HL-60 (cell line): Measurements from ENCODE around the gene COPG1. TPM values are rescaled to one million over a fixed set of nuclear protein-coding genes. Genes with fewer than 3 reads are reported as not detected.

Source experiments
- DNase-seq, 2 experiments: peaks; one replicate each; pipeline ENCODE4 v3.0.0-alpha.2; 2010 to 2020; ENCODE audit warnings: low read depth in 1 of 2, low spot score in 1 of 2
- H3K27ac ChIP-seq: fragments of 250-450 bp; sonication (Bioruptor Pico); replicated peaks from 2 replicates; pipeline ENCODE4 v1.5.1; 2020; ENCODE audit warnings: mild to moderate bottlenecking, moderate library complexity
- H3K27me3 ChIP-seq: fragments of 250-450 bp; sonication (Bioruptor Pico); 2 replicates; pipeline ENCODE4 v1.5.1; 2021; ENCODE audit warnings: mild to moderate bottlenecking, moderate library complexity; ENCODE audit not compliant: insufficient read depth, poor library complexity, severe bottlenecking
- H3K4me3 ChIP-seq: replicated peaks from 2 replicates; pipeline ENCODE4 v1.5.1; 2011; ENCODE audit warnings: mild to moderate bottlenecking, control low read depth, low read length; ENCODE audit not compliant: insufficient read depth
- CTCF ChIP-seq: IDR thresholded peaks from one replicate; pipeline ENCODE4 v1.5.1; 2011; ENCODE audit warnings: low read length, control low read depth, inconsistent platforms; ENCODE audit not compliant: insufficient read depth
- GABPA ChIP-seq: IDR thresholded peaks from 2 replicates; pipeline ENCODE4 v1.6.1; 2012; ENCODE audit warnings: low read depth
- POLR2AphosphoS5 ChIP-seq: IDR thresholded peaks from 2 replicates; pipeline ENCODE4 v1.6.1; 2012; ENCODE audit warnings: low read depth
- REST ChIP-seq: IDR thresholded peaks from 2 replicates; pipeline ENCODE4 v1.6.1; 2012; ENCODE audit warnings: low read depth; ENCODE audit not compliant: insufficient replicate concordance
- SPI1 ChIP-seq: IDR thresholded peaks from 2 replicates; pipeline ENCODE4 v1.6.1; 2012; ENCODE audit warnings: low read depth, mild to moderate bottlenecking, borderline replicate concordance
- microRNA-seq: library from miRNA; unstranded; fragments of <30 nt; microRNA quantifications from one replicate; pipeline ENCODE4, GENCODE V29; 2018

Gene COPG1

GRCh38 chr3:129326595-129326994 lies 77.2 kb downstream of the COPG1 start:
- Histone ChIP-seq H3K27ac (no peak overlapping the region), H3K27me3 (no peaks in the 10 kb centered on the region), H3K4me3 (no peak overlapping the region)
- no peak for DNase-seq
- TF ChIP-seq GABPA (no peak), POLR2AphosphoS5 (no peak), REST (no peak), CTCF (no peak), SPI1 (no peak)

Small RNA genes within 50 kb of the gene (microRNA-seq; reads per million reads assigned to microRNA genes)
- not detected for gene MIR6826
